Pons (tissue), 1 donor: ENCODE measurements around the gene NELFCD.
"Not testable (repeated sequence)": the region's sequence is repeated elsewhere in the genome, so short reads cannot be mapped to it uniquely, and the experiment has no call there.

ENCODE experiments used
- DNase-seq: peaks from one replicate; pipeline ENCODE4 v3.0.0-alpha.2; 2016; ENCODE audit warnings: low spot score

Gene NELFCD

GRCh38 chr20:58973179-58973578, 7.9 kb upstream of the NELFCD start:
- DNase-seq, result no peak

GRCh38 chr20:58973866-58974265, 7.2 kb upstream of the NELFCD start:
- DNase-seq, result no peak

- DNase-seq, result no peak
Measured at GRCh38 chr20:58975353-58975752, 5.7 kb upstream of the NELFCD start.

GRCh38 chr20:58976061-58976730, 4.9 kb upstream of the NELFCD start:
- no peak for DNase-seq

GRCh38 chr20:58978351-58979190, 2.5 kb upstream of the NELFCD start:
- no peak for DNase-seq

- no peak for DNase-seq
Measured at GRCh38 chr20:58981628-58982364, 740 bp downstream of the NELFCD start.

- DNase-seq, result no peak
Measured at GRCh38 chr20:58982406-58983114, 1.5 kb downstream of the NELFCD start.

- not testable (repeated sequence) for DNase-seq
Measured at GRCh38 chr20:58983115-58983468, 2.0 kb downstream of the NELFCD start.

GRCh38 chr20:58984691-58985090, 3.6 kb downstream of the NELFCD start:
- DNase-seq, result no peak

GRCh38 chr20:58985656-58986055, 4.6 kb downstream of the NELFCD start:
- DNase-seq, result no peak

GRCh38 chr20:58986286-58986967, 5.4 kb downstream of the NELFCD start:
- no peak for DNase-seq

- DNase-seq, result no peak
Measured at GRCh38 chr20:58986968-58987517, 6.0 kb downstream of the NELFCD start.

- no peak for DNase-seq
Measured at GRCh38 chr20:58987790-58988564, 6.9 kb downstream of the NELFCD start.

- no peak for DNase-seq
Measured at GRCh38 chr20:58988565-58988882, 7.5 kb downstream of the NELFCD start.

- DNase-seq, result no peak
Measured at GRCh38 chr20:58989196-58989595, 8.1 kb downstream of the NELFCD start.

GRCh38 chr20:58990651-58991445, 9.8 kb downstream of the NELFCD start:
- no peak for DNase-seq

GRCh38 chr20:58991715-58992114, 10.7 kb downstream of the NELFCD start:
- peak; percentile 55 for DNase-seq

- no peak for DNase-seq
Measured at GRCh38 chr20:58992911-58993310, 11.9 kb downstream of the NELFCD start.

- DNase-seq, result no peak
Measured at GRCh38 chr20:58993332-58994248, 12.5 kb downstream of the NELFCD start.
